ENCODE data around the gene CHGA. TPM values are rescaled to one million over a fixed set of nuclear protein-coding genes. Genes with fewer than 3 reads are reported as not detected.

Gene CHGA
- total and polyA plus RNA-seq, 7 donors = 0.99 to 55.4 (median 5.0) TPM

DNA sequence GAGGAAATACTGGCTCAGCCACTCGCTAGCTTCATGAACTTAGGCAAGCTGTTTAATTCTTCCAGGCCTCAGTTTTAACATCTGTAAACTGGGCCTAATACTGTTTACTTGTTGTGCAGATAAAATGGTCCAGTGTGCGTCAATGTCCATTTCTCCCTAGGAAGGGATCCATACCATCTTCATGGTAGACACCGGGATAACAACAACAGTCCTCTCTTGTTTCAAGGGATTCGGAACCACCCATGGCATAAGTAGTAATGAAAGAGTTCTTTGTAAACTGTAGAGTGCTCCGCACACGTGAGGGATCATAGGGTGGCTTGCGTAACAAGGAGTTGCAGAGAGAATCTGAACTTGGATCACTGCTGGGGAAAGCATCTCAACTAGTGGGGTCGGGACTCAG is 17.3 kb upstream of the CHGA start:
- TF ChIP-seq POLR2AphosphoS5 (IDR thresholded peaks at IDR 0.05) = no peak
- no peak for TF ChIP-seq POLR2A (IDR thresholded peaks at IDR 0.05)
- no peak for TF ChIP-seq EP300 (IDR thresholded peaks at IDR 0.05)
- TF ChIP-seq, protein P1, sequence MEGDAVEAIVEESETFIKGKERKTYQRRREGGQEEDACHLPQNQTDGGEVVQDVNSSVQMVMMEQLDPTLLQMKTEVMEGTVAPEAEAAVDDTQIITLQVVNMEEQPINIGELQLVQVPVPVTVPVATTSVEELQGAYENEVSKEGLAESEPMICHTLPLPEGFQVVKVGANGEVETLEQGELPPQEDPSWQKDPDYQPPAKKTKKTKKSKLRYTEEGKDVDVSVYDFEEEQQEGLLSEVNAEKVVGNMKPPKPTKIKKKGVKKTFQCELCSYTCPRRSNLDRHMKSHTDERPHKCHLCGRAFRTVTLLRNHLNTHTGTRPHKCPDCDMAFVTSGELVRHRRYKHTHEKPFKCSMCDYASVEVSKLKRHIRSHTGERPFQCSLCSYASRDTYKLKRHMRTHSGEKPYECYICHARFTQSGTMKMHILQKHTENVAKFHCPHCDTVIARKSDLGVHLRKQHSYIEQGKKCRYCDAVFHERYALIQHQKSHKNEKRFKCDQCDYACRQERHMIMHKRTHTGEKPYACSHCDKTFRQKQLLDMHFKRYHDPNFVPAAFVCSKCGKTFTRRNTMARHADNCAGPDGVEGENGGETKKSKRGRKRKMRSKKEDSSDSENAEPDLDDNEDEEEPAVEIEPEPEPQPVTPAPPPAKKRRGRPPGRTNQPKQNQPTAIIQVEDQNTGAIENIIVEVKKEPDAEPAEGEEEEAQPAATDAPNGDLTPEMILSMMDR (IDR thresholded peaks at IDR 0.05) = no peak
- 76 to 77% methylated on average over 8 of the region's 8 CpGs for WGBS, 2 donors
- no peak for DNase-seq
- intact Hi-C loops (cut with DNase I) = no loop called here
- no peak overlapping the region for H3K4me3 ChIP-seq
- H3K9me3 ChIP-seq = no peaks in the 10 kb centered on the region
- no peaks in the 10 kb centered on the region for H3K36me3 ChIP-seq
- no peaks in the 10 kb centered on the region for H3K4me1 ChIP-seq
- no peak overlapping the region for H3K27ac ChIP-seq
- peaks cover 0 to 27% (median 13%) of the 10 kb centered on the region in 3 donors for H3K27me3 ChIP-seq

DNA sequence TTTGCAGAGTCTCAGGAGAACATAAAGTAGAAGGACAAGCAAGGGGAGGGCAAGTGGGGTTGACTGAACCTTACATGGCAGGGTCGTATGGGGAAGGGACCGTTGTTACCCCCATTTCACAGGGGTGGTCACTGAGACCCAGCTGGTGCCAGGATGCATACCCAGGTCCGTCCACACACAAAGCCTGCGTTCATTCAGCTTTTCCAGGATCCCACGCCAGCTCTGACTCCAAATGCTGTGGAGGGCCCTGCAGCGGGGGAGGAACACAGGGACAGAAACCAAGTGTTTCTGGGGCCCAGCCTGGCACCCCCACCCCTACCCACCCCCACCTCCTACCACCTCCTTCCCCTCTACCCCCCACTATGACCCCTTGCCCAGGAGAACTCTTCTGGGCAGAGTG is 16.5 kb upstream of the CHGA start:
- DNase-seq = no peak
- Histone ChIP-seq H3K36me3 (no peaks in the 10 kb centered on the region), H3K4me3 (no peak overlapping the region), H3K27me3 (peaks cover 0 to 21% (median 13%) of the 10 kb centered on the region in 3 donors), H3K9me3 (no peaks in the 10 kb centered on the region), H3K27ac (no peak overlapping the region), H3K4me1 (no peaks in the 10 kb centered on the region)
- no peak for TF ChIP-seq POLR2AphosphoS5 (IDR thresholded peaks at IDR 0.05)
- no peak for TF ChIP-seq EP300 (IDR thresholded peaks at IDR 0.05)
- TF ChIP-seq, protein P1 (IDR thresholded peaks at IDR 0.05) = no peak
- no peak for TF ChIP-seq POLR2A (IDR thresholded peaks at IDR 0.05)
- intact Hi-C loops (cut with DNase I) = no loop called here
- 72 to 78% methylated on average over 6 of the region's 6 CpGs for WGBS, 2 donors

- TF ChIP-seq POLR2AphosphoS5 (IDR thresholded peaks at IDR 0.05) (no peak), POLR2A (IDR thresholded peaks at IDR 0.05) (no peak), EP300 (IDR thresholded peaks at IDR 0.05) (no peak)
- TF ChIP-seq, protein P1 (IDR thresholded peaks at IDR 0.05) = no peak
- H3K36me3 ChIP-seq = no peaks in the 10 kb centered on the region
- peaks cover 0 to 20% (median 13%) of the 10 kb centered on the region in 3 donors for H3K27me3 ChIP-seq
- no peak for DNase-seq
- H3K9me3 ChIP-seq = no peaks in the 10 kb centered on the region
- no peak overlapping the region for H3K27ac ChIP-seq
- intact Hi-C loops (cut with DNase I) = no loop called here
- H3K4me3 ChIP-seq = no peak overlapping the region
- H3K4me1 ChIP-seq = no peaks in the 10 kb centered on the region
- 26 to 41% methylated on average over 6 of the region's 6 CpGs for WGBS, 2 donors
These were observed 16.1 kb upstream of the CHGA start for GRCh38 chr14:92906823-92907222.

DNA sequence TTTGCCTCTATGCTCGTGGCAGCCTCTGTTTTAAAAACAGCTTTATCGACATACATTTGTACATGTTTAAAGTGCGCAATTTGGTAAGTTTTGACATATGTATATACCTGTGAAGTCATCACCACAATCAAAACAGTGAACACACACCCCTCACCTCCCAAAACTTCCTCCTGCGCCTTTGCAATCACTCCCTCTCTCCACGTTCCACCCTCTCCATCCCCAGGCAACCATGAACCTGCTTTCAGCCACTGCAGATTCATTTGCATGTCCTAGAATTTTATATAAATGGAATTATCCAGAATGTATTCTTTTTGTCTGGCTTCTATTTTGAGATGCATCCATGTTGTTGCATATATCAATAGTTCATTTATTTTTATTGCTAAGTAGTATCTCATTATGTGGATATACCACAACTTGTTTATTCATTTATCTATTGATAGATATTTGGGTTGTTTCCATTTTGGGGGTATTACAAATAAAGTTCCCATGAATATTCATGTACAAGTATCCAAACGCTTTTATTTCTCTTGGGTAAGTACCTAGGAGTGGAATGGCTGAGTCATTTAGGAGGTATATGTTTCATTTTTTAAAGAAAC is 15.5 kb upstream of the CHGA start:
- 64 to 78% methylated on average over 6 of the region's 6 CpGs for WGBS, 2 donors
- H3K36me3 ChIP-seq = no peaks in the 10 kb centered on the region
- intact Hi-C loops (cut with DNase I) = no loop called here
- no peak for DNase-seq
- H3K4me3 ChIP-seq = no peak overlapping the region
- H3K27me3 ChIP-seq = peaks cover 0 to 15% (median 13%) of the 10 kb centered on the region in 3 donors
- no peak overlapping the region for H3K27ac ChIP-seq
- H3K4me1 ChIP-seq = no peaks in the 10 kb centered on the region
- TF ChIP-seq POLR2AphosphoS5 (IDR thresholded peaks at IDR 0.05) (no peak), POLR2A (IDR thresholded peaks at IDR 0.05) (no peak), EP300 (IDR thresholded peaks at IDR 0.05) (no peak)
- TF ChIP-seq, protein P1 (IDR thresholded peaks at IDR 0.05) = no peak
- H3K9me3 ChIP-seq = no peaks in the 10 kb centered on the region
